ENCODE data around the gene PPP1R7.

PPP1R7 gene

GRCh38 chr2:241110089-241110606, 40.1 kb upstream of the PPP1R7 start:
- Histone ChIP-seq H3K36me3 (ENCODE audit: control insufficient read depth, insufficient read depth, low read length) (peaks cover 13% of the 10 kb centered on the region), H3K9me3 (ENCODE audit: control insufficient read depth, low read length) (no peaks in the 10 kb centered on the region), H3K4me1 (ENCODE audit: control insufficient read depth, insufficient read depth, low read length, poor library complexity, severe bottlenecking) (peaks cover 33% of the 10 kb centered on the region), H3K4me3 (ENCODE audit: insufficient read depth, low read depth, low read length, poor library complexity, severe bottlenecking) (peak overlapping the region; percentile 45), H3K27ac (ENCODE audit: insufficient read depth, low read length, poor library complexity, severe bottlenecking) (peak overlapping the region; percentile 74), H3K27me3 (replicated peaks; ENCODE audit: control insufficient read depth, insufficient read depth, low read length, poor library complexity, severe bottlenecking) (no peaks in the 10 kb centered on the region)
- DNase-seq = no peak

- peaks cover 33% of the 10 kb centered on the region for H3K4me1 ChIP-seq (ENCODE audit: control insufficient read depth, insufficient read depth, low read length, poor library complexity, severe bottlenecking)
- no peak for DNase-seq
- H3K27me3 ChIP-seq (replicated peaks; ENCODE audit: control insufficient read depth, insufficient read depth, low read length, poor library complexity, severe bottlenecking) = no peaks in the 10 kb centered on the region
- peak overlapping the region; percentile 74 for H3K27ac ChIP-seq (ENCODE audit: insufficient read depth, low read length, poor library complexity, severe bottlenecking)
- H3K36me3 ChIP-seq (ENCODE audit: control insufficient read depth, insufficient read depth, low read length) = peaks cover 13% of the 10 kb centered on the region
- no peaks in the 10 kb centered on the region for H3K9me3 ChIP-seq (ENCODE audit: control insufficient read depth, low read length)
- peak overlapping the region; percentile 45 for H3K4me3 ChIP-seq (ENCODE audit: insufficient read depth, low read depth, low read length, poor library complexity, severe bottlenecking)
These were observed 39.4 kb upstream of the PPP1R7 start for GRCh38 chr2:241110607-241111439.

- peaks cover 13% of the 10 kb centered on the region for H3K36me3 ChIP-seq (ENCODE audit: control insufficient read depth, insufficient read depth, low read length)
- peak overlapping the region; percentile 74 for H3K27ac ChIP-seq (ENCODE audit: insufficient read depth, low read length, poor library complexity, severe bottlenecking)
- peaks cover 33% of the 10 kb centered on the region for H3K4me1 ChIP-seq (ENCODE audit: control insufficient read depth, insufficient read depth, low read length, poor library complexity, severe bottlenecking)
- H3K9me3 ChIP-seq (ENCODE audit: control insufficient read depth, low read length) = no peaks in the 10 kb centered on the region
- peak in 1 of 3 donors; percentile 43 for DNase-seq
- no peaks in the 10 kb centered on the region for H3K27me3 ChIP-seq (replicated peaks; ENCODE audit: control insufficient read depth, insufficient read depth, low read length, poor library complexity, severe bottlenecking)
- H3K4me3 ChIP-seq (ENCODE audit: insufficient read depth, low read depth, low read length, poor library complexity, severe bottlenecking) = peak overlapping the region; percentile 45
These were observed 38.8 kb upstream of the PPP1R7 start for GRCh38 chr2:241111440-241111805.

- peak overlapping the region; percentile 74 for H3K27ac ChIP-seq (ENCODE audit: insufficient read depth, low read length, poor library complexity, severe bottlenecking)
- H3K36me3 ChIP-seq (ENCODE audit: control insufficient read depth, insufficient read depth, low read length) = peaks cover 7% of the 10 kb centered on the region
- H3K27me3 ChIP-seq (replicated peaks; ENCODE audit: control insufficient read depth, insufficient read depth, low read length, poor library complexity, severe bottlenecking) = no peaks in the 10 kb centered on the region
- H3K4me3 ChIP-seq (ENCODE audit: insufficient read depth, low read depth, low read length, poor library complexity, severe bottlenecking) = peak overlapping the region; percentile 45
- no peak for DNase-seq
- peaks cover 33% of the 10 kb centered on the region for H3K4me1 ChIP-seq (ENCODE audit: control insufficient read depth, insufficient read depth, low read length, poor library complexity, severe bottlenecking)
- H3K9me3 ChIP-seq (ENCODE audit: control insufficient read depth, low read length) = no peaks in the 10 kb centered on the region
These were observed 38.2 kb upstream of the PPP1R7 start for GRCh38 chr2:241112046-241112445.

- Histone ChIP-seq H3K4me1 (ENCODE audit: control insufficient read depth, insufficient read depth, low read length, poor library complexity, severe bottlenecking) (peaks cover 33% of the 10 kb centered on the region), H3K27me3 (replicated peaks; ENCODE audit: control insufficient read depth, insufficient read depth, low read length, poor library complexity, severe bottlenecking) (no peaks in the 10 kb centered on the region), H3K4me3 (ENCODE audit: insufficient read depth, low read depth, low read length, poor library complexity, severe bottlenecking) (no peak overlapping the region), H3K36me3 (ENCODE audit: control insufficient read depth, insufficient read depth, low read length) (peaks cover 4% of the 10 kb centered on the region), H3K9me3 (ENCODE audit: control insufficient read depth, low read length) (no peaks in the 10 kb centered on the region), H3K27ac (ENCODE audit: insufficient read depth, low read length, poor library complexity, severe bottlenecking) (peak overlapping the region; percentile 74)
- peak in 1 of 3 donors; percentile 63 for DNase-seq
These were observed 37.7 kb upstream of the PPP1R7 start for GRCh38 chr2:241112592-241112991.

GRCh38 chr2:241114836-241115235, 35.4 kb upstream of the PPP1R7 start:
- H3K9me3 ChIP-seq (ENCODE audit: control insufficient read depth, low read length) = no peaks in the 10 kb centered on the region
- H3K4me3 ChIP-seq (ENCODE audit: insufficient read depth, low read depth, low read length, poor library complexity, severe bottlenecking) = no peak overlapping the region
- DNase-seq = no peak
- H3K27me3 ChIP-seq (replicated peaks; ENCODE audit: control insufficient read depth, insufficient read depth, low read length, poor library complexity, severe bottlenecking) = no peaks in the 10 kb centered on the region
- H3K27ac ChIP-seq (ENCODE audit: insufficient read depth, low read length, poor library complexity, severe bottlenecking) = no peak overlapping the region
- H3K36me3 ChIP-seq (ENCODE audit: control insufficient read depth, insufficient read depth, low read length) = peaks cover 4% of the 10 kb centered on the region
- H3K4me1 ChIP-seq (ENCODE audit: control insufficient read depth, insufficient read depth, low read length, poor library complexity, severe bottlenecking) = peaks cover 18% of the 10 kb centered on the region

- no peak overlapping the region for H3K27ac ChIP-seq (ENCODE audit: insufficient read depth, low read length, poor library complexity, severe bottlenecking)
- no peaks in the 10 kb centered on the region for H3K27me3 ChIP-seq (replicated peaks; ENCODE audit: control insufficient read depth, insufficient read depth, low read length, poor library complexity, severe bottlenecking)
- DNase-seq = no peak
- peaks cover 13% of the 10 kb centered on the region for H3K4me1 ChIP-seq (ENCODE audit: control insufficient read depth, insufficient read depth, low read length, poor library complexity, severe bottlenecking)
- no peaks in the 10 kb centered on the region for H3K9me3 ChIP-seq (ENCODE audit: control insufficient read depth, low read length)
- no peak overlapping the region for H3K4me3 ChIP-seq (ENCODE audit: insufficient read depth, low read depth, low read length, poor library complexity, severe bottlenecking)
- peaks cover 4% of the 10 kb centered on the region for H3K36me3 ChIP-seq (ENCODE audit: control insufficient read depth, insufficient read depth, low read length)
These were observed 34.9 kb upstream of the PPP1R7 start for GRCh38 chr2:241115361-241115760.

- no peak for DNase-seq
- peaks cover 5% of the 10 kb centered on the region for H3K4me1 ChIP-seq (ENCODE audit: control insufficient read depth, insufficient read depth, low read length, poor library complexity, severe bottlenecking)
- H3K36me3 ChIP-seq (ENCODE audit: control insufficient read depth, insufficient read depth, low read length) = peaks cover 4% of the 10 kb centered on the region
- H3K4me3 ChIP-seq (ENCODE audit: insufficient read depth, low read depth, low read length, poor library complexity, severe bottlenecking) = no peak overlapping the region
- H3K27me3 ChIP-seq (replicated peaks; ENCODE audit: control insufficient read depth, insufficient read depth, low read length, poor library complexity, severe bottlenecking) = no peaks in the 10 kb centered on the region
- H3K9me3 ChIP-seq (ENCODE audit: control insufficient read depth, low read length) = no peaks in the 10 kb centered on the region
- no peak overlapping the region for H3K27ac ChIP-seq (ENCODE audit: insufficient read depth, low read length, poor library complexity, severe bottlenecking)
These were observed 33.4 kb upstream of the PPP1R7 start for GRCh38 chr2:241116606-241117560.

- peaks cover 4% of the 10 kb centered on the region for H3K36me3 ChIP-seq (ENCODE audit: control insufficient read depth, insufficient read depth, low read length)
- H3K27ac ChIP-seq (ENCODE audit: insufficient read depth, low read length, poor library complexity, severe bottlenecking) = no peak overlapping the region
- DNase-seq = no peak
- H3K4me3 ChIP-seq (ENCODE audit: insufficient read depth, low read depth, low read length, poor library complexity, severe bottlenecking) = no peak overlapping the region
- peaks cover 3% of the 10 kb centered on the region for H3K4me1 ChIP-seq (ENCODE audit: control insufficient read depth, insufficient read depth, low read length, poor library complexity, severe bottlenecking)
- H3K27me3 ChIP-seq (replicated peaks; ENCODE audit: control insufficient read depth, insufficient read depth, low read length, poor library complexity, severe bottlenecking) = no peaks in the 10 kb centered on the region
- no peaks in the 10 kb centered on the region for H3K9me3 ChIP-seq (ENCODE audit: control insufficient read depth, low read length)
These were observed 31.3 kb upstream of the PPP1R7 start for GRCh38 chr2:241118737-241119505.

Data from effector memory CD4-positive, alpha-beta T cell (primary cell).